Endodermal cell (in vitro differentiated cells): ENCODE data around the gene EXOC6. TPM values are rescaled to one million over a fixed set of nuclear protein-coding genes. Genes with fewer than 3 reads are reported as not detected.

Source experiments
- DNase-seq: peaks from one replicate; pipeline ENCODE4 v3.0.0-alpha.2; 2017
- H3K27ac ChIP-seq: 2 replicates; pipeline ENCODE4 v1.5.1; 2013; ENCODE audit warnings: mild to moderate bottlenecking, low read depth, low read length, moderate library complexity
- H3K27me3 ChIP-seq: 2 replicates; pipeline ENCODE4 v1.6.1; 2013; ENCODE audit warnings: mild to moderate bottlenecking, low read length, moderate library complexity; ENCODE audit not compliant: insufficient read depth, control insufficient read depth, poor library complexity, severe bottlenecking
- H3K36me3 ChIP-seq: 2 replicates; pipeline ENCODE4 v1.7.0; 2013; ENCODE audit warnings: mild to moderate bottlenecking, low read length, moderate library complexity; ENCODE audit not compliant: control insufficient read depth, insufficient read depth
- H3K4me1 ChIP-seq: one replicate; pipeline ENCODE4 v1.7.0; 2013; ENCODE audit warnings: low read length; ENCODE audit not compliant: control insufficient read depth, insufficient read depth
- H3K4me3 ChIP-seq: 2 replicates; pipeline ENCODE4 v1.5.1; 2013; ENCODE audit warnings: mild to moderate bottlenecking, low read length, moderate library complexity
- H3K9ac ChIP-seq: 2 replicates; pipeline ENCODE4 v1.6.1; 2013; ENCODE audit warnings: mild to moderate bottlenecking, low read length, moderate library complexity; ENCODE audit not compliant: poor library complexity, severe bottlenecking; ENCODE audit errors: extremely low read depth
- H3K9me3 ChIP-seq: 2 replicates; pipeline ENCODE4 v1.6.1; 2013; ENCODE audit warnings: mild to moderate bottlenecking, low read length, moderate library complexity; ENCODE audit not compliant: control insufficient read depth
- H3K27ac Mint-ChIP-seq: 2 replicates; pipeline ENCODE4 v1.8.0; 2020; ENCODE audit warnings: mixed read lengths
- H3K27me3 Mint-ChIP-seq: 2 replicates; pipeline ENCODE4 v1.8.0; 2021; ENCODE audit warnings: mild to moderate bottlenecking, mixed read lengths; ENCODE audit not compliant: insufficient read depth
- H3K36me3 Mint-ChIP-seq: 2 replicates; pipeline ENCODE4 v1.8.0; 2020; ENCODE audit warnings: low read depth, mixed read lengths
- H3K4me1 Mint-ChIP-seq: 2 replicates; pipeline ENCODE4 v1.8.0; 2020; ENCODE audit warnings: mixed read lengths
- H3K4me3 Mint-ChIP-seq: 2 replicates; pipeline ENCODE4 v1.8.0; 2020; ENCODE audit warnings: mild to moderate bottlenecking, moderate library complexity, mixed read lengths
- H3K9me3 Mint-ChIP-seq: 2 replicates; pipeline ENCODE4 v1.8.0; 2020; ENCODE audit warnings: mild to moderate bottlenecking, mixed read lengths
- CTCF ChIP-seq: fragments of 200-600 bp; sonication (generic); conservative IDR thresholded peaks from 2 replicates; pipeline ENCODE4 v1.5.0; 2021; ENCODE audit warnings: antibody characterized with exemption, mild to moderate bottlenecking
- WGBS, 2 experiments: methylation state at CpG; one replicate each; pipeline versions ENCODE4 v1.1.5 to v1.1.7; 2013; ENCODE audit warnings: missing lambda C conversion rate in 2 of 2, mixed read lengths in 1 of 2; ENCODE audit not compliant: insufficient coverage in 1 of 2, insufficient read length in 1 of 2; 5-methylcytosine and 5-hydroxymethylcytosine counted together
- total RNA-seq, 2 donors: library from RNA; stranded (reverse); fragmentation: NEBNext Ultra II Directional in 1 of 2; extraction: Animal tissue kit (Norgen Biotek cat#: 25700) in 1 of 2; gene quantifications; 2 replicates in 1 of 2; 3 replicates in 1 of 2; pipeline ENCODE4 v1.2.1, GENCODE V29; 2021

EXOC6 gene
- total RNA-seq, 2 donors from 2014 or later: 12.1 to 21.3 TPM

GRCh38 chr10:92851003-92851402, 2.7 kb downstream of the EXOC6 start:
- no peaks in the 10 kb centered on the region for H3K9me3 Mint-ChIP-seq
- Histone ChIP-seq H3K4me1 (no peaks in the 10 kb centered on the region), H3K27ac (no peak overlapping the region), H3K9ac (no peak overlapping the region), H3K27me3 (peaks cover 24% of the 10 kb centered on the region), H3K9me3 (no peaks in the 10 kb centered on the region), H3K4me3 (no peak overlapping the region), H3K36me3 (no peaks in the 10 kb centered on the region)
- WGBS, 2 experiments: 94 to 100% methylated on average over 4 of the region's 4 CpGs
- TF ChIP-seq CTCF: no peak
- no peak overlapping the region for H3K4me3 Mint-ChIP-seq
- H3K36me3 Mint-ChIP-seq: no peaks in the 10 kb centered on the region
- no peak overlapping the region for H3K27ac Mint-ChIP-seq
- H3K4me1 Mint-ChIP-seq: peaks cover 6% of the 10 kb centered on the region
- peaks cover 50% of the 10 kb centered on the region for H3K27me3 Mint-ChIP-seq
- no peak for DNase-seq

GRCh38 chr10:92855560-92855959, 7.2 kb downstream of the EXOC6 start:
- H3K4me3 Mint-ChIP-seq: no peak overlapping the region
- H3K36me3 ChIP-seq: no peaks in the 10 kb centered on the region
- H3K4me3 ChIP-seq: no peak overlapping the region
- 97% methylated on average over 3 of the region's 3 CpGs; no CpG with 5 or more reads in 1 of the 2 experiments for WGBS, 2 experiments
- H3K9ac ChIP-seq: no peak overlapping the region
- peaks cover 27% of the 10 kb centered on the region for H3K9me3 ChIP-seq
- no peak for DNase-seq
- H3K27ac ChIP-seq: no peak overlapping the region
- no peaks in the 10 kb centered on the region for H3K27me3 ChIP-seq
- no peak for TF ChIP-seq CTCF
- H3K9me3 Mint-ChIP-seq: peaks cover 34% of the 10 kb centered on the region
- no peaks in the 10 kb centered on the region for H3K4me1 Mint-ChIP-seq
- H3K27ac Mint-ChIP-seq: no peak overlapping the region
- peaks cover 12% of the 10 kb centered on the region for H3K27me3 Mint-ChIP-seq
- H3K36me3 Mint-ChIP-seq: peaks cover 16% of the 10 kb centered on the region
- H3K4me1 ChIP-seq: no peaks in the 10 kb centered on the region

- 98% methylated on average over 4 of the region's 4 CpGs; no CpG with 5 or more reads in 1 of the 2 experiments for WGBS, 2 experiments
- H3K27me3 ChIP-seq: no peaks in the 10 kb centered on the region
- Mint-ChIP-seq H3K4me1 (no peaks in the 10 kb centered on the region), H3K36me3 (peaks cover 16% of the 10 kb centered on the region), H3K27ac (no peak overlapping the region), H3K4me3 (no peak overlapping the region), H3K27me3 (no peaks in the 10 kb centered on the region), H3K9me3 (peaks cover 37% of the 10 kb centered on the region)
- H3K9ac ChIP-seq: no peak overlapping the region
- no peak overlapping the region for H3K4me3 ChIP-seq
- no peak for TF ChIP-seq CTCF
- no peaks in the 10 kb centered on the region for H3K36me3 ChIP-seq
- peaks cover 27% of the 10 kb centered on the region for H3K9me3 ChIP-seq
- H3K27ac ChIP-seq: no peak overlapping the region
- no peaks in the 10 kb centered on the region for H3K4me1 ChIP-seq
- no peak for DNase-seq
These were observed 9.7 kb downstream of the EXOC6 start for GRCh38 chr10:92857904-92858514.
